ENCODE data around the gene DDX39B.
"Not testable (repeated sequence)": the region's sequence is repeated elsewhere in the genome, so short reads cannot be mapped to it uniquely, and the experiment has no call there.

GRCh38 chr6:31590691-31591090 is 48.9 kb upstream of the DDX39B start:
- TF ChIP-seq, protein P1, sequence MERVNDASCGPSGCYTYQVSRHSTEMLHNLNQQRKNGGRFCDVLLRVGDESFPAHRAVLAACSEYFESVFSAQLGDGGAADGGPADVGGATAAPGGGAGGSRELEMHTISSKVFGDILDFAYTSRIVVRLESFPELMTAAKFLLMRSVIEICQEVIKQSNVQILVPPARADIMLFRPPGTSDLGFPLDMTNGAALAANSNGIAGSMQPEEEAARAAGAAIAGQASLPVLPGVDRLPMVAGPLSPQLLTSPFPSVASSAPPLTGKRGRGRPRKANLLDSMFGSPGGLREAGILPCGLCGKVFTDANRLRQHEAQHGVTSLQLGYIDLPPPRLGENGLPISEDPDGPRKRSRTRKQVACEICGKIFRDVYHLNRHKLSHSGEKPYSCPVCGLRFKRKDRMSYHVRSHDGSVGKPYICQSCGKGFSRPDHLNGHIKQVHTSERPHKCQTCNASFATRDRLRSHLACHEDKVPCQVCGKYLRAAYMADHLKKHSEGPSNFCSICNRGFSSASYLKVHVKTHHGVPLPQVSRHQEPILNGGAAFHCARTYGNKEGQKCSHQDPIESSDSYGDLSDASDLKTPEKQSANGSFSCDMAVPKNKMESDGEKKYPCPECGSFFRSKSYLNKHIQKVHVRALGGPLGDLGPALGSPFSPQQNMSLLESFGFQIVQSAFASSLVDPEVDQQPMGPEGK (CRISPR knock-in tag; IDR thresholded peaks at IDR 0.05; ENCODE audit: borderline replicate concordance), result not testable (repeated sequence)
- TF ChIP-seq FOSL1 (tag; conservative IDR thresholded peaks at IDR 0.05); CCAR2 (IDR thresholded peaks at IDR 0.05; ENCODE audit: low read depth, low read length); ZNF140 (CRISPR knock-in tag; IDR thresholded peaks at IDR 0.05); STAT5A (IDR thresholded peaks at IDR 0.05; ENCODE audit: borderline replicate concordance, low read length); CTCF (IDR thresholded peaks at IDR 0.05 in 2 of 3, conservative IDR thresholded peaks at IDR 0.05 in 1 of 3; ENCODE audit: insufficient read depth in 2 of 3, low read depth in 1 of 3, low read length in 3 of 3); HMGXB4 (CRISPR knock-in tag; IDR thresholded peaks at IDR 0.05); SP1 (CRISPR knock-in tag; IDR thresholded peaks at IDR 0.05); HNRNPH1 (optimal IDR thresholded peaks at IDR 0.05; ENCODE audit: low read depth, low read length); TFAP4 (CRISPR knock-in tag; IDR thresholded peaks at IDR 0.05; ENCODE audit: borderline replicate concordance); TARDBP (IDR thresholded peaks at IDR 0.05); TCFL5 (CRISPR knock-in tag; conservative IDR thresholded peaks at IDR 0.05): not testable (repeated sequence)
- TF ChIP-seq, protein P2, sequence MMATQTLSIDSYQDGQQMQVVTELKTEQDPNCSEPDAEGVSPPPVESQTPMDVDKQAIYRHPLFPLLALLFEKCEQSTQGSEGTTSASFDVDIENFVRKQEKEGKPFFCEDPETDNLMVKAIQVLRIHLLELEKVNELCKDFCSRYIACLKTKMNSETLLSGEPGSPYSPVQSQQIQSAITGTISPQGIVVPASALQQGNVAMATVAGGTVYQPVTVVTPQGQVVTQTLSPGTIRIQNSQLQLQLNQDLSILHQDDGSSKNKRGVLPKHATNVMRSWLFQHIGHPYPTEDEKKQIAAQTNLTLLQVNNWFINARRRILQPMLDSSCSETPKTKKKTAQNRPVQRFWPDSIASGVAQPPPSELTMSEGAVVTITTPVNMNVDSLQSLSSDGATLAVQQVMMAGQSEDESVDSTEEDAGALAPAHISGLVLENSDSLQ (IDR thresholded peaks at IDR 0.05), result not testable (repeated sequence)
- TF ChIP-seq, protein P3, sequence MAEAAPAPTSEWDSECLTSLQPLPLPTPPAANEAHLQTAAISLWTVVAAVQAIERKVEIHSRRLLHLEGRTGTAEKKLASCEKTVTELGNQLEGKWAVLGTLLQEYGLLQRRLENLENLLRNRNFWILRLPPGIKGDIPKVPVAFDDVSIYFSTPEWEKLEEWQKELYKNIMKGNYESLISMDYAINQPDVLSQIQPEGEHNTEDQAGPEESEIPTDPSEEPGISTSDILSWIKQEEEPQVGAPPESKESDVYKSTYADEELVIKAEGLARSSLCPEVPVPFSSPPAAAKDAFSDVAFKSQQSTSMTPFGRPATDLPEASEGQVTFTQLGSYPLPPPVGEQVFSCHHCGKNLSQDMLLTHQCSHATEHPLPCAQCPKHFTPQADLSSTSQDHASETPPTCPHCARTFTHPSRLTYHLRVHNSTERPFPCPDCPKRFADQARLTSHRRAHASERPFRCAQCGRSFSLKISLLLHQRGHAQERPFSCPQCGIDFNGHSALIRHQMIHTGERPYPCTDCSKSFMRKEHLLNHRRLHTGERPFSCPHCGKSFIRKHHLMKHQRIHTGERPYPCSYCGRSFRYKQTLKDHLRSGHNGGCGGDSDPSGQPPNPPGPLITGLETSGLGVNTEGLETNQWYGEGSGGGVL (CRISPR knock-in tag; IDR thresholded peaks at IDR 0.05), result not testable (repeated sequence)
